A673 (cell line): ENCODE data around the gene GPC1. TPM values are rescaled to one million over a fixed set of nuclear protein-coding genes. Genes with fewer than 3 reads are reported as not detected.

Experiments
- BruUV-seq: library from RNA; stranded (reverse); fragments of 400-500 nt; replicated peaks from 2 replicates; lab custom pipeline; 2021; lab: Mats Ljungman, UMichigan
- CTCF ChIA-PET: fragments of 300-600 bp; sonication (Branson Sonifier 250); formaldehyde crosslinking; loops from one replicate; lab custom pipeline; 2022; ENCODE audit warnings: antibody characterized with exemption; lab: Charles Lee
- POLR2A ChIA-PET: fragments of 300-600 bp; sonication (Branson Sonifier 250); formaldehyde crosslinking; loops from one replicate; lab custom pipeline; 2022; ENCODE audit warnings: antibody characterized with exemption; ENCODE audit not compliant: low non-redundant PET; lab: Charles Lee
- DNase-seq: peaks from one replicate; pipeline ENCODE4 v3.0.0-alpha.2; 2015; ENCODE audit warnings: low spot score
- H3K27ac ChIP-seq: fragments of 200-600 bp; sonication (generic); 2 replicates; pipeline ENCODE4 v1.5.1; 2016; ENCODE audit warnings: mixed run types, low read depth, mild to moderate bottlenecking, mixed read lengths, antibody characterized with exemption, low read length; ENCODE audit not compliant: poor library complexity, severe bottlenecking
- H3K27me3 ChIP-seq: fragments of 200-600 bp; sonication (generic); replicated peaks from 2 replicates; pipeline ENCODE4 v1.6.1; 2017; ENCODE audit warnings: mixed run types, low read depth, mild to moderate bottlenecking, mixed read lengths, antibody characterized with exemption, low read length; ENCODE audit not compliant: insufficient read depth, poor library complexity
- H3K36me3 ChIP-seq: fragments of 200-600 bp; sonication (generic); 2 replicates; pipeline ENCODE4 v1.6.1; 2016; ENCODE audit warnings: mixed run types, mild to moderate bottlenecking, mixed read lengths, antibody characterized with exemption, low read length; ENCODE audit not compliant: insufficient read depth, poor library complexity, severe bottlenecking
- H3K4me1 ChIP-seq: fragments of 200-600 bp; sonication (generic); 2 replicates; pipeline ENCODE4 v1.6.1; 2017; ENCODE audit warnings: mixed run types, mild to moderate bottlenecking, mixed read lengths, antibody characterized with exemption, low read length; ENCODE audit not compliant: insufficient read depth, poor library complexity, severe bottlenecking
- H3K4me3 ChIP-seq: fragments of 200-600 bp; sonication (generic); 2 replicates; pipeline ENCODE4 v1.5.1; 2016; ENCODE audit warnings: low read depth, mixed run types, mild to moderate bottlenecking, mixed read lengths, low read length; ENCODE audit not compliant: poor library complexity, severe bottlenecking
- H3K9me3 ChIP-seq: fragments of 200-600 bp; sonication (generic); 2 replicates; pipeline ENCODE4 v1.6.1; 2016; ENCODE audit warnings: mixed run types, low read depth, mild to moderate bottlenecking, mixed read lengths, antibody characterized with exemption, low read length; ENCODE audit not compliant: poor library complexity, severe bottlenecking
- CTCF ChIP-seq: fragments of 300-800, 200-600 bp; sonication (generic); conservative IDR thresholded peaks from 2 replicates; pipeline ENCODE4 v1.5.1; 2017; ENCODE audit warnings: low read depth, mild to moderate bottlenecking, antibody characterized with exemption, low read length, moderate library complexity, mixed read lengths
- EZH2 ChIP-seq: fragments of 200-600 bp; sonication (generic); IDR thresholded peaks from 2 replicates; pipeline ENCODE4 v1.6.1; 2017; ENCODE audit warnings: borderline replicate concordance, low read depth, mild to moderate bottlenecking, mixed read lengths, antibody characterized with exemption, low read length; ENCODE audit not compliant: poor library complexity, severe bottlenecking
- intact Hi-C: fragments of 100-400 bp; cut with micrococcal nuclease; formaldehyde crosslinking; loops from one replicate; pipeline ENCODE4 v1.10.0; 2022; ENCODE audit not compliant: unreplicated experiment
- total RNA-seq: library from RNA; stranded (reverse); gene quantifications from 2 replicates; pipeline ENCODE4 v1.2.3, GENCODE V29; 2021

Gene GPC1
- total RNA-seq, 1 experiment from 2014 or later = 21.2 TPM

- Histone ChIP-seq H3K27ac (no peak overlapping the region), H3K27me3 (no peaks in the 10 kb centered on the region), H3K4me1 (no peaks in the 10 kb centered on the region), H3K36me3 (no peaks in the 10 kb centered on the region), H3K9me3 (no peaks in the 10 kb centered on the region), H3K4me3 (no peak overlapping the region)
- no peak for TF ChIP-seq CTCF
- TF ChIP-seq EZH2 = no peak
- BruUV-seq = no TSS peak
- intact Hi-C loops = no loop called here
- ChIA-PET POLR2A (no interaction called here), CTCF (no interaction called here)
- no peak for DNase-seq
These were observed 32.7 kb upstream of the GPC1 start for GRCh38 chr2:240402566-240403272.

GRCh38 chr2:240403396-240404104 lies 31.9 kb upstream of the GPC1 start:
- Histone ChIP-seq H3K4me3 (no peak overlapping the region), H3K9me3 (no peaks in the 10 kb centered on the region), H3K27me3 (no peaks in the 10 kb centered on the region), H3K36me3 (no peaks in the 10 kb centered on the region), H3K4me1 (no peaks in the 10 kb centered on the region), H3K27ac (no peak overlapping the region)
- no TSS peak for BruUV-seq
- CTCF ChIA-PET = interaction anchor here (0.5 kb wide), 1 partner anchor 17 kb away, joined by 3 read pairs; no protein-coding TSS in a partner anchor
- TF ChIP-seq CTCF = no peak
- no peak for TF ChIP-seq EZH2
- POLR2A ChIA-PET = no interaction called here
- intact Hi-C loops = no loop called here
- no peak for DNase-seq

GRCh38 chr2:240404174-240404852 lies 31.1 kb upstream of the GPC1 start:
- DNase-seq = no peak
- Histone ChIP-seq H3K4me1 (no peaks in the 10 kb centered on the region), H3K4me3 (no peak overlapping the region), H3K36me3 (no peaks in the 10 kb centered on the region), H3K27me3 (no peaks in the 10 kb centered on the region), H3K27ac (no peak overlapping the region), H3K9me3 (no peaks in the 10 kb centered on the region)
- ChIA-PET POLR2A (no interaction called here), CTCF (interaction anchor here (0.5 kb wide), 1 partner anchor 18 kb away, joined by 3 read pairs; no protein-coding TSS in a partner anchor)
- TF ChIP-seq EZH2 (no peak), CTCF (no peak)
- intact Hi-C loops = no loop called here
- no TSS peak for BruUV-seq
